CD14-positive monocyte (primary cell): Measurements from ENCODE around the gene OR6B3. TPM values are rescaled to one million over a fixed set of nuclear protein-coding genes. Genes with fewer than 3 reads are reported as not detected.

Source experiments
- DNase-seq, 3 donors: peaks; one replicate each; pipeline ENCODE4 v3.0.0-alpha.2; 2011 to 2022
- H2AFZ ChIP-seq: 2 replicates; pipeline ENCODE4 v1.6.0; 2012; ENCODE audit warnings: mild to moderate bottlenecking, low read depth, low read length, inconsistent platforms; ENCODE audit not compliant: insufficient read depth, poor library complexity, severe bottlenecking
- H3K27ac ChIP-seq, 2 donors: 1 replicate in 1 of 2; 2 replicates in 1 of 2; pipeline ENCODE4 v1.5.1; 2012 to 2013; ENCODE audit warnings: low read length in 2 of 2, control low read depth in 1 of 2, inconsistent platforms in 1 of 2, low read depth in 1 of 2, mild to moderate bottlenecking in 1 of 2
- H3K27me3 ChIP-seq, 2 donors: one replicate each; pipeline versions ENCODE4 v1.6.0 to v1.6.1; 2011 to 2013; ENCODE audit warnings: low read length in 2 of 2; ENCODE audit not compliant: control insufficient read depth in 2 of 2, insufficient read depth in 2 of 2
- H3K36me3 ChIP-seq, 2 donors: replicated peaks in 1 of 2; 1 replicate in 1 of 2; 2 replicates in 1 of 2; pipeline versions ENCODE4 v1.5.1 to v1.6.1; 2012 to 2013; ENCODE audit warnings: low read length in 2 of 2, control low read depth in 1 of 2, inconsistent platforms in 1 of 2, mild to moderate bottlenecking in 1 of 2; ENCODE audit not compliant: insufficient read depth in 2 of 2, control insufficient read depth in 1 of 2
- H3K4me1 ChIP-seq, 2 donors: 1 replicate in 1 of 2; 2 replicates in 1 of 2; pipeline versions ENCODE4 v1.5.1 to v1.6.1; 2012 to 2013; ENCODE audit warnings: low read length in 2 of 2, control low read depth in 1 of 2, inconsistent platforms in 1 of 2, mild to moderate bottlenecking in 1 of 2, moderate library complexity in 1 of 2; ENCODE audit not compliant: insufficient read depth in 2 of 2, control insufficient read depth in 1 of 2
- H3K4me2 ChIP-seq: replicated peaks from 2 replicates; pipeline ENCODE3; 2012; ENCODE audit warnings: low read length, moderate library complexity, mild to moderate bottlenecking; ENCODE audit not compliant: poor library complexity, severe bottlenecking; ENCODE audit errors: extremely low read depth
- H3K4me3 ChIP-seq, 3 experiments: fragments of 200-600 bp in 1 of 3; sonication (generic) in 1 of 3; replicated peaks in 1 of 3; 1 replicate in 2 of 3; 2 replicates in 1 of 3; pipeline ENCODE4 v1.5.1; 2011 to 2013; ENCODE audit warnings: low read length in 3 of 3, mild to moderate bottlenecking in 3 of 3, control low read depth in 2 of 3, low read depth in 2 of 3, inconsistent platforms in 1 of 3, moderate library complexity in 1 of 3
- H3K79me2 ChIP-seq: 2 replicates; pipeline ENCODE4 v1.6.0; 2012; ENCODE audit warnings: mild to moderate bottlenecking, control low read depth, inconsistent platforms, low read length, moderate library complexity; ENCODE audit not compliant: insufficient read depth
- H3K9ac ChIP-seq: 2 replicates; pipeline ENCODE4 v1.6.0; 2017; ENCODE audit warnings: low read length, mild to moderate bottlenecking; ENCODE audit not compliant: insufficient read depth, poor library complexity, severe bottlenecking
- H3K9me3 ChIP-seq, 2 donors: replicated peaks in 1 of 2; 1 replicate in 1 of 2; 2 replicates in 1 of 2; pipeline versions ENCODE4 v1.5.1 to v1.6.1; 2012 to 2013; ENCODE audit warnings: low read length in 2 of 2, control low read depth in 1 of 2; ENCODE audit not compliant: control insufficient read depth in 1 of 2, insufficient read depth in 1 of 2
- H4K20me1 ChIP-seq: 2 replicates; pipeline ENCODE4 v1.6.0; 2012; ENCODE audit warnings: mild to moderate bottlenecking, low read length, control low read depth, moderate library complexity; ENCODE audit not compliant: insufficient read depth
- H3K27ac Mint-ChIP-seq, 7 donors: one replicate each; pipeline ENCODE4 v1.8.0; 2020; ENCODE audit warnings: mild to moderate bottlenecking in 7 of 7, mixed read lengths in 7 of 7, moderate library complexity in 6 of 7, inconsistent platforms in 2 of 7
- H3K27me3 Mint-ChIP-seq, 3 donors: one replicate each; pipeline ENCODE4 v1.8.0; 2021 to 2022; ENCODE audit warnings: low read depth in 3 of 3, mild to moderate bottlenecking in 3 of 3, mixed read lengths in 3 of 3, moderate library complexity in 3 of 3, inconsistent platforms in 1 of 3
- H3K36me3 Mint-ChIP-seq, 2 donors: one replicate each; pipeline ENCODE4 v1.8.0; 2020; ENCODE audit warnings: mixed read lengths in 2 of 2, inconsistent platforms in 1 of 2, mild to moderate bottlenecking in 1 of 2
- H3K4me1 Mint-ChIP-seq: one replicate; pipeline ENCODE4 v1.8.0; 2020; ENCODE audit warnings: mild to moderate bottlenecking, mixed read lengths
- H3K4me3 Mint-ChIP-seq, 2 donors: one replicate each; pipeline ENCODE4 v1.8.0; 2020; ENCODE audit warnings: mild to moderate bottlenecking in 2 of 2, mixed read lengths in 2 of 2, moderate library complexity in 1 of 2
- H3K9me3 Mint-ChIP-seq, 7 donors: one replicate each; pipeline ENCODE4 v1.8.0; 2020 to 2022; ENCODE audit warnings: mixed read lengths in 7 of 7, mild to moderate bottlenecking in 6 of 7, moderate library complexity in 6 of 7, inconsistent platforms in 2 of 7
- CTCF ChIP-seq: fragments of 200-600 bp; IDR thresholded peaks from one replicate; pipeline ENCODE4 v1.8.0; 2022; ENCODE audit warnings: antibody characterized with exemption, mild to moderate bottlenecking
- WGBS: methylation state at CpG from one replicate; pipeline ENCODE4 v1.1.5; 2013; ENCODE audit warnings: missing lambda C conversion rate; ENCODE audit not compliant: insufficient coverage; 5-methylcytosine and 5-hydroxymethylcytosine counted together
- intact Hi-C, 2 donors: fragments of 100-400 bp; cut with micrococcal nuclease; formaldehyde crosslinking; loops; one replicate each; pipeline versions ENCODE4 v1.15.0 to v1.15.1; 2023
- polyA plus RNA-seq, 3 donors: library from polyadenylated mRNA; depleted of rRNA in 1 of 3; unstranded in 2 of 3; stranded (reverse) in 1 of 3; fragments of 300-500 nt in 2 of 3; fragments of >200 nt in 1 of 3; fragmentation: Illumina TruSeq in 2 of 3; gene quantifications; 1 replicate in 2 of 3; 2 replicates in 1 of 3; pipeline ENCODE4 v1.2.3, GENCODE V29; 2012 to 2021

The OR6B3 gene
- polyA plus RNA-seq, 3 donors = not detected

DNA sequence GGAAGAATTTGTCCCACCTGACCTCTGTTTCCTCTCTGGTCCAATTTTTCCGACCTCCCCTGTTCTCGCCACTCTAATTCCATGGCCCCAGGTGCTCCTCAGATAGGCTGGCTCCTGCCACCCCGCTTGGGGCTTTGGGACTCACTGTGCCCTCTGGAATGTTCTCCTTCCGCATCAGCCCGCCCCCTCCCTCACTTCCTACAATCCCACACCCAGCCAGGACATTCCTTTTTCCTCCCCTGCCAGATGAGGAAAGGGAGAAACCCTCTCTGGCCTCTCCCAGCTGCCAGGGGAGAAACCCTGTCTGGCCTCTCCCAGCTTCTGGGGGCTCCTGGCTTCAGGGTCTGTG, 20.0 kb downstream of the OR6B3 start:
- no peaks in the 10 kb centered on the region for H3K4me1 Mint-ChIP-seq
- Histone ChIP-seq H3K27ac (no peak overlapping the region), H3K36me3 (no peaks in the 10 kb centered on the region), H3K79me2 (no peaks in the 10 kb centered on the region), H3K9ac (no peak overlapping the region), H2AFZ (no peak overlapping the region), H4K20me1 (no peaks in the 10 kb centered on the region), H3K9me3 (no peaks in the 10 kb centered on the region), H3K27me3 (peaks cover 0 to 25% of the 10 kb centered on the region in 2 donors), H3K4me1 (no peaks in the 10 kb centered on the region), H3K4me2 (no peak overlapping the region), H3K4me3 (no peak overlapping the region)
- peaks cover 19 to 36% (median 21%) of the 10 kb centered on the region in 3 donors for H3K27me3 Mint-ChIP-seq
- no peak overlapping the region for H3K4me3 Mint-ChIP-seq
- no peak overlapping the region for H3K27ac Mint-ChIP-seq
- no peak for TF ChIP-seq CTCF
- intact Hi-C loops = no loop called here
- DNase-seq = no peak
- WGBS = 41% methylated on average over 5 of the region's 5 CpGs
- no peaks in the 10 kb centered on the region for H3K9me3 Mint-ChIP-seq
- H3K36me3 Mint-ChIP-seq = no peaks in the 10 kb centered on the region

DNA sequence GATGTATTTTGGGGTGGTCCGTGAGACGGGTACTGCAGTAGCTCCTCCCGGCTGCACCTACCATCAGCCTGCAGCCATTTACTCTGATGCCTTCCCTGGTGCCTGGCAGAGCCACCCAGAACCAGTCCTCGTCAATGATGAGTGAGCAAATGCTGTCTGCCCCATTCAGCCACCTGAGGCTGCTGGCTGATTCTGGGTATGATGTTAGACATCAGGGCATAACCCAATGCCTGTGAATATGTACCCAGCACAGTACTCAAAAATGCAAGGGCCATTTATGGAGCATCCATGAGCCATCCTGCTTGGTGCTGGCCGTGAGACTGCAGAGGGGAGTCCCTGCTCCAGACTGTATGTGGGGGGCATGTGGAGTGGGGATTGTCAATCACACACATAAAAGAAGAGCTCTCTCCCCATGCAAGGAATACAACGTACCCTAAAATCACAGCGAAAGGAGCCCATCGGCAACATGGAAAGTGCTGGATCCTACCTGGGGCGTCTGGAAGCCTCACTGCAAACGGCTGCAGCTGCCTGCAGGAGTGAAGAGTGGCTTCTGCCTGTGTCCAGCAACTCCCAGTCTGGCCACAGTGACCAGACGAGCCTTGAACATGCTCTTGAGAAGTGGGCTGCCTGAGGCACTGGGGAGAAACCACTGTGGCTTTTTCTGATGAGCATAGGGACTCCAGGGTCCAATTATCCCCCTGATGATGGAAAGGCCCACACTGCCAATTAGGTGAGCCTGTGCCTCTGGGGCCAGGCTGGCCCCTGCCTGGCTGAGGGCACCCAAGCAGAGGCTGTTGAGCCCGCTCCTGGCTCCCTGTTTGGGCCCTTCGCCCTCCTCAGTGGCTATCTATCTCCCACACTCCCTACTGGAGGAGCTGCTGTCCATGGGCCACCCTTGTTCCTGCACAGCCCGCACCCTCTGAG, 20.7 kb downstream of the OR6B3 start:
- Histone ChIP-seq H3K4me1 (no peaks in the 10 kb centered on the region), H3K9me3 (no peaks in the 10 kb centered on the region), H3K4me2 (no peak overlapping the region), H3K79me2 (no peaks in the 10 kb centered on the region), H3K27ac (no peak overlapping the region), H2AFZ (no peak overlapping the region), H3K4me3 (no peak overlapping the region), H3K27me3 (peaks cover 0 to 22% of the 10 kb centered on the region in 2 donors), H4K20me1 (no peaks in the 10 kb centered on the region), H3K36me3 (no peaks in the 10 kb centered on the region), H3K9ac (no peak overlapping the region)
- Mint-ChIP-seq H3K4me1 (no peaks in the 10 kb centered on the region), H3K9me3 (no peaks in the 10 kb centered on the region), H3K4me3 (no peak overlapping the region), H3K27ac (peak overlapping the region in 1 of 7 donors; percentile 7), H3K36me3 (no peaks in the 10 kb centered on the region), H3K27me3 (peaks cover 16 to 36% (median 18%) of the 10 kb centered on the region in 3 donors)
- DNase-seq = no peak
- intact Hi-C loops = no loop called here
- WGBS = 74% methylated on average over 12 of the region's 14 CpGs
- no peak for TF ChIP-seq CTCF
